Measurements from ENCODE around the gene COL15A1. TPM values are rescaled to one million over a fixed set of nuclear protein-coding genes. Genes with fewer than 3 reads are reported as not detected.

COL15A1 gene
- total and polyA plus RNA-seq, 2 of the 13 experiments (the other 11 are each of a cell fraction or from before 2014, with no cell fraction given), result not detected

- TF ChIP-seq ZBTB46 (CRISPR knock-in tag; IDR thresholded peaks at IDR 0.05; ENCODE audit: borderline replicate concordance), result no peak
- TF ChIP-seq MXI1 (IDR thresholded peaks at IDR 0.05; ENCODE audit: borderline replicate concordance, low read depth, low read length), result no peak
- no peak for TF ChIP-seq XBP1 (CRISPR knock-in tag; IDR thresholded peaks at IDR 0.05)
- no peak for TF ChIP-seq NR2C2 (CRISPR knock-in tag; IDR thresholded peaks at IDR 0.05; ENCODE audit: borderline replicate concordance)
- no peak for TF ChIP-seq ZNF749 (CRISPR knock-in tag; IDR thresholded peaks at IDR 0.05; ENCODE audit: borderline replicate concordance)
- no peak for TF ChIP-seq PAX8 (CRISPR knock-in tag; IDR thresholded peaks at IDR 0.05; ENCODE audit: borderline replicate concordance)
Observed at GRCh38 chr9:98906273-98907040, 37.2 kb upstream of the COL15A1 start (continued).

- FAIRE-seq (no peak), DNase-seq (ENCODE audit: low spot score) (no peak), ATAC-seq (no peak)
- intact Hi-C loops (cut with micrococcal nuclease; ENCODE audit: unreplicated experiment) (no loop called here), in situ Hi-C loops (cut with HindIII; ENCODE audit: extremely low pct_ligation_motif_present, low pct_unique_long_range_greater_than_20kb) (no loop called here)
- no peak overlapping the region for H3K4me3 ChIP-seq (replicated peaks in 1 of 3; ENCODE audit: insufficient read depth in 1 of 3, low read depth in 2 of 3, low read length in 3 of 3)
- H3K4me1 ChIP-seq (ENCODE audit: insufficient read depth, low read length), result no peaks in the 10 kb centered on the region
- H3K9ac ChIP-seq (ENCODE audit: insufficient read depth, low read depth, low read length), result no peak overlapping the region
- no peaks in the 10 kb centered on the region for H3K36me3 ChIP-seq (replicated peaks in 1 of 2; ENCODE audit: control insufficient read depth in 1 of 2, insufficient read depth in 2 of 2, low read length in 2 of 2)
- no peaks in the 10 kb centered on the region for H3K27me3 ChIP-seq (ENCODE audit: control insufficient read depth in 1 of 2, insufficient read depth in 2 of 2, low read length in 2 of 2)
- no peaks in the 10 kb centered on the region for H3K9me3 ChIP-seq (ENCODE audit: low read length)
- H3K79me2 ChIP-seq (ENCODE audit: insufficient read depth, low read length), result no peaks in the 10 kb centered on the region
- H3K27ac ChIP-seq (ENCODE audit: extremely low read length, insufficient read depth, low read length), result no peak overlapping the region
- H4K20me1 ChIP-seq (ENCODE audit: insufficient read depth, low read length), result no peaks in the 10 kb centered on the region
- no TSS peak for BruUV-seq (replicated peaks)
- POLR2A ChIA-PET, result no interaction called here
- no peak overlapping the region for H3K4me2 ChIP-seq (ENCODE audit: low read depth, low read length)
- H2AFZ ChIP-seq (ENCODE audit: low read length), result no peak overlapping the region
- CTCF ChIA-PET (ENCODE audit: low intra/inter-chr PET ratio, low total read pairs), result no interaction called here
- 35% methylated on average over 4 of the region's 4 CpGs for WGBS (ENCODE audit: low lambda C conversion rate)
- TF ChIP-seq SMAD9 (CRISPR knock-in tag; IDR thresholded peaks at IDR 0.05) (no peak), ZBTB37 (CRISPR knock-in tag; IDR thresholded peaks at IDR 0.05) (no peak), ZKSCAN5 (CRISPR knock-in tag; IDR thresholded peaks at IDR 0.05) (no peak), MTA1 (CRISPR knock-in tag; IDR thresholded peaks at IDR 0.05; ENCODE audit: borderline replicate concordance) (no peak), PRDM4 (CRISPR knock-in tag; IDR thresholded peaks at IDR 0.05; ENCODE audit: borderline replicate concordance) (no peak), TGIF2 (CRISPR knock-in tag; IDR thresholded peaks at IDR 0.05) (no peak), NONO (IDR thresholded peaks at IDR 0.05) (no peak), NONO (CRISPR knock-in tag; conservative IDR thresholded peaks at IDR 0.05) (no peak), CHCHD3 (CRISPR knock-in tag; IDR thresholded peaks at IDR 0.05) (no peak)
Observed at GRCh38 chr9:98907055-98907454, 36.7 kb upstream of the COL15A1 start.
